HepG2 (cell line): ENCODE data around the gene COL18A1. TPM values are rescaled to one million over a fixed set of nuclear protein-coding genes. Genes with fewer than 3 reads are reported as not detected.

Experiments
- DDIT3 ChIP-seq: sonication (generic); formaldehyde crosslinking; IDR thresholded peaks from 2 replicates; pipeline ENCODE4 v1.4.0; 2020; ENCODE audit warnings: mild to moderate bottlenecking, missing genetic modification reagents
- DPF2 ChIP-seq: sonication (generic); formaldehyde crosslinking; IDR thresholded peaks from 2 replicates; pipeline ENCODE4 v1.4.0; 2020; ENCODE audit warnings: mild to moderate bottlenecking, low read depth, missing genetic modification reagents, borderline replicate concordance
- GMEB1 ChIP-seq: sonication (generic); formaldehyde crosslinking; IDR thresholded peaks from 2 replicates; pipeline ENCODE4 v1.5.1; 2020; ENCODE audit warnings: missing genetic modification reagents, mild to moderate bottlenecking, borderline replicate concordance
- HIVEP1 ChIP-seq: sonication (generic); formaldehyde crosslinking; IDR thresholded peaks from 2 replicates; pipeline ENCODE4 v1.4.0; 2020; ENCODE audit warnings: mild to moderate bottlenecking, missing genetic modification reagents
- MED13 ChIP-seq: sonication (generic); formaldehyde crosslinking; IDR thresholded peaks from 2 replicates; pipeline ENCODE4 v1.5.0; 2020; ENCODE audit warnings: missing genetic modification reagents
- PHF20 ChIP-seq: sonication (generic); formaldehyde crosslinking; IDR thresholded peaks from 2 replicates; pipeline ENCODE4 v1.5.0; 2020; ENCODE audit warnings: mild to moderate bottlenecking, missing genetic modification reagents
- PHF8 ChIP-seq: sonication (generic); formaldehyde crosslinking; IDR thresholded peaks from 2 replicates; pipeline ENCODE4 v1.5.0; 2020; ENCODE audit warnings: missing genetic modification reagents
- PRDM4 ChIP-seq: sonication (generic); formaldehyde crosslinking; IDR thresholded peaks from 2 replicates; pipeline ENCODE4 v1.9.0; 2021; ENCODE audit warnings: missing genetic modification reagents, borderline replicate concordance
- RBAK ChIP-seq: sonication (generic); formaldehyde crosslinking; IDR thresholded peaks from 2 replicates; pipeline ENCODE4 v1.5.1; 2020; ENCODE audit warnings: mild to moderate bottlenecking, missing genetic modification reagents
- REXO4 ChIP-seq: sonication (generic); formaldehyde crosslinking; IDR thresholded peaks from 2 replicates; pipeline ENCODE4 v1.8.0; 2022; ENCODE audit warnings: missing genetic modification reagents, mild to moderate bottlenecking, borderline replicate concordance
- SNAPC5 ChIP-seq: sonication (generic); formaldehyde crosslinking; IDR thresholded peaks from 2 replicates; pipeline ENCODE4 v1.8.1; 2023; ENCODE audit warnings: mild to moderate bottlenecking, missing genetic modification reagents, borderline replicate concordance
- TBP ChIP-seq: sonication (generic); formaldehyde crosslinking; IDR thresholded peaks from 2 replicates; pipeline ENCODE4 v1.5.0; 2020; ENCODE audit warnings: missing genetic modification reagents
- U2AF1 ChIP-seq: fragments of 200-400 bp; formaldehyde crosslinking; optimal IDR thresholded peaks from 2 replicates; pipeline ENCODE3; 2017; ENCODE audit warnings: mild to moderate bottlenecking, low read depth, low read length
- ZBTB26 ChIP-seq: IDR thresholded peaks from 2 replicates; pipeline ENCODE4 v1.6.1; 2016; ENCODE audit warnings: missing compliant biosample characterization, missing genetic modification reagents, borderline replicate concordance
- ZMAT3 ChIP-seq: sonication (generic); formaldehyde crosslinking; conservative IDR thresholded peaks from 2 replicates; pipeline ENCODE4 v1.7.0; 2021; ENCODE audit warnings: missing genetic modification reagents
- ZNF124 ChIP-seq: sonication (generic); formaldehyde crosslinking; IDR thresholded peaks from 2 replicates; pipeline ENCODE4 v1.4.0; 2020; ENCODE audit warnings: missing genetic modification reagents
- ZNF512B ChIP-seq: sonication (generic); formaldehyde crosslinking; IDR thresholded peaks from 2 replicates; pipeline ENCODE4 v1.5.1; 2020; ENCODE audit warnings: missing genetic modification reagents, mild to moderate bottlenecking, borderline replicate concordance
- ZNF614 ChIP-seq: IDR thresholded peaks from 2 replicates; pipeline ENCODE4 v1.6.1; 2018; ENCODE audit warnings: missing biosample characterization, missing genetic modification reagents, inconsistent platforms, borderline replicate concordance
- ZNF660 ChIP-seq: sonication (generic); formaldehyde crosslinking; IDR thresholded peaks from 2 replicates; pipeline ENCODE4 v1.5.1; 2020; ENCODE audit warnings: mild to moderate bottlenecking, low read depth, missing genetic modification reagents, borderline replicate concordance
- ZNF780A ChIP-seq: sonication (generic); formaldehyde crosslinking; IDR thresholded peaks from 2 replicates; pipeline ENCODE4 v1.8.0; 2022; ENCODE audit warnings: mild to moderate bottlenecking, missing genetic modification reagents, moderate library complexity
- polyA plus RNA-seq, 8 experiments: library from polyadenylated mRNA; depleted of rRNA in 3 of 8; stranded (reverse) in 7 of 8; unstranded in 1 of 8; fragments of >200 nt; fragmentation: Illumina TruSeq in 4 of 8; extraction: Trizol in 4 of 8; gene quantifications; 2 replicates each; pipeline versions ENCODE4 v1.2.1 to v1.2.3, GENCODE V29; 2011 to 2016; ENCODE audit warnings: low read depth in 4 of 8, missing spikeins in 1 of 8, mixed read lengths in 1 of 8; ENCODE audit not compliant: insufficient read depth in 1 of 8
- total RNA-seq, 5 experiments: library from RNA; depleted of rRNA; stranded (reverse); fragments of >200 nt; fragmentation: Illumina TruSeq; extraction: Trizol; gene quantifications; 2 replicates each; pipeline ENCODE4 v1.2.3, GENCODE V29; 2016; ENCODE audit warnings: low read depth in 1 of 5

Gene COL18A1
- total and polyA plus RNA-seq, 2 of the 13 experiments (the other 11 are each of a cell fraction or from before 2014, with no cell fraction given) = 79.0 to 102 TPM

- peak; percentile 65; the same call in 1 of the 2 replicates for TF ChIP-seq GMEB1 (CRISPR knock-in tag)
- no peak for TF ChIP-seq RBAK
- TF ChIP-seq ZNF780A (CRISPR knock-in tag) = no peak
- no peak for TF ChIP-seq SNAPC5 (CRISPR knock-in tag)
- no peak for TF ChIP-seq TBP (CRISPR knock-in tag)
- 0 out of 2 replicates have a peak, but pooled peaks have one; percentile 54 for TF ChIP-seq DDIT3 (CRISPR knock-in tag)
- no peak for TF ChIP-seq ZNF614
- peak; percentile 74 for TF ChIP-seq U2AF1
- TF ChIP-seq REXO4 (CRISPR knock-in tag) = no peak
- TF ChIP-seq ZBTB26 (CRISPR knock-in tag) = peak; percentile 51; the same call in 1 of the 2 replicates
- TF ChIP-seq PRDM4 (CRISPR knock-in tag) = no peak
- TF ChIP-seq ZNF512B = no peak
- TF ChIP-seq HIVEP1 (CRISPR knock-in tag) = peak; percentile 63
- TF ChIP-seq ZNF124 (CRISPR knock-in tag) = no peak
- 0 out of 2 replicates have a peak, but pooled peaks have one; percentile 66 for TF ChIP-seq ZMAT3 (CRISPR knock-in tag)
- no peak for TF ChIP-seq MED13 (CRISPR knock-in tag)
- TF ChIP-seq ZNF660 (CRISPR knock-in tag) = no peak
- no peak for TF ChIP-seq DPF2
- TF ChIP-seq PHF20 = no peak; the same call in 1 of the 2 replicates
- peak; percentile 69; the same call in 1 of the 2 replicates for TF ChIP-seq PHF8
Measured at GRCh38 chr21:45555557-45556301, 150.8 kb downstream of the COL18A1 start (continued).
